ENCODE data around the gene CARS1.

Gene CARS1

DNA sequence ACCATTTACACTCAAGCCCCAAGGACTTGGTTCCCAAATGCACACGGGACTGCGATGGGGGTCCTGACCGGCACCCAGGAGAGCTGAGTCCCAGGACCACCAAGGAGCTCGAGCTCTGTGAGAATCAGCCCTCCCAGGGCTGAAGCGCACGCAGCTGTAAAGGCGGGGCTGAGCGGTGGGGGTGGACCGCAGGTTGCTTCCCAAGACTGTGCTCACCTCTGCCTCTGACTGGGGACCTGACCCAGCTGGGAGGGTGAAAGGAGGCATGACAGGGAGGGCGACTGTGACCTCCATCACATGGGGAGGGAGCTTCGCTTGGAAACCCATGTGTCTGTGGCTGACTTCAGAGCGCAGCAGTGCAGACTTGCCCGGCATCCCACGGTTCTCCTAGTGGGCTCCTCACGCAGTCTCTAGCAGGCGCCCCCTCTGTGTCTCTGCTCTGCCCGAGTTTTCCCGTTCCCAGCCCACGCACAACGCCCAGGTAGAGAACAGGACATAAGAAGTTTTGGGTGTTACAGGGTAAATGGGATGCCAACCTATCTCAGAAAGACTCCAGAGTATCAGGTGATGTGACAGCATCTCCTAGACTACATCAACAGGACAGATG is 49.7 kb downstream of the CARS1 start:
- no peak overlapping the region for H2AFZ ChIP-seq (ENCODE audit: low read length)

DNA sequence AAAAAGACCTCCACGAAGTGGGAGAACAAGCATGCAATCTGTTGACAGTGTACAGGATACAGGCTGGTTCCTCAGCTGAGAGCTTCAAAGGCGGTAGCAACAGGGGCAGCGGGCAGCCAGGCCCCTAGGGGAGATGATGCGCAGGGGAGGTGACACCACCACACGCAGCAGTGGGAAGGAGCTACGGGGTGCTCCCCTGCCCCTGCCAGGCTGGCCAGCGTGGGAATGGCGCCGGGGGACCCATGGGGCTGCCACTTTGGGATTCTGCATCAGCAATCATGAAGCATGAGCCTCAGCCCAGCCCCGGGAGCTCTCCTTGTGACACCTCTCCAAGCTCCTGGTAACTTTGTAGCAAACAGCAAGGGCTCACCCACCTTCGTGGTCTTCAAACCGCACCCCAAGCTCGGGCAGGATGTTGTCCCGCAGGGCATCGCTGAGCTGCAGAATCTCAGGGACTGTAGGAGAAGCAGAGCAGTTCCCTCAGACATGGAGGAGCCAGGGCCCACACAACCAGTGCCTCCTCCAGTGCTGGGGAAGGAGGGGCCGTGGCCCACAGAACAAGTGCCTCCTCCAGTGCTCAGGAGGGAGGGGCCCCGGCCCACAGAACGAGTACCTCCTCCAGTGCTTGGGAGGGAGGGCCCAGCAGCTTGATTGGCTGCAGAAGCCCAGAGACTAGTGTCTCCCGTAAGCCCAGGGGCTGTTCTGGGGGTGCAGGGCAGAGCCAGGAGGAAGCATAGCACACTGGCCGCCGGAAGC is 50.5 kb downstream of the CARS1 start:
- Histone ChIP-seq H3K4me3 (ENCODE audit: low read length, poor library complexity, severe bottlenecking) (no peak overlapping the region), H2AFZ (ENCODE audit: low read length) (no peak overlapping the region), H3K9ac (ENCODE audit: low read depth, low read length, poor library complexity, severe bottlenecking) (no peak overlapping the region), H3K9me2 (replicated peaks; ENCODE audit: low read depth, low read length) (no peaks in the 10 kb centered on the region), H3K9me3 (ENCODE audit: insufficient read depth, low read depth, low read length) (no peaks in the 10 kb centered on the region), H4K20me1 (ENCODE audit: insufficient read depth, low read length, poor library complexity, severe bottlenecking) (no peaks in the 10 kb centered on the region), H3K4me1 (ENCODE audit: insufficient read depth, low read length, poor library complexity, severe bottlenecking) (no peaks in the 10 kb centered on the region), H3K4me2 (ENCODE audit: low read depth, low read length, poor library complexity, severe bottlenecking) (no peak overlapping the region), H3F3A (ENCODE audit: low read depth) (no peaks in the 10 kb centered on the region), H3K27me3 (ENCODE audit: insufficient read depth, low read length, poor library complexity, severe bottlenecking) (no peaks in the 10 kb centered on the region), H3K79me2 (ENCODE audit: insufficient read depth, low read length) (no peaks in the 10 kb centered on the region), H3K36me3 (ENCODE audit: insufficient read depth, low read length) (peaks cover 22% of the 10 kb centered on the region; the same call in 1 of the 2 replicates)
- TF ChIP-seq, protein P1, sequence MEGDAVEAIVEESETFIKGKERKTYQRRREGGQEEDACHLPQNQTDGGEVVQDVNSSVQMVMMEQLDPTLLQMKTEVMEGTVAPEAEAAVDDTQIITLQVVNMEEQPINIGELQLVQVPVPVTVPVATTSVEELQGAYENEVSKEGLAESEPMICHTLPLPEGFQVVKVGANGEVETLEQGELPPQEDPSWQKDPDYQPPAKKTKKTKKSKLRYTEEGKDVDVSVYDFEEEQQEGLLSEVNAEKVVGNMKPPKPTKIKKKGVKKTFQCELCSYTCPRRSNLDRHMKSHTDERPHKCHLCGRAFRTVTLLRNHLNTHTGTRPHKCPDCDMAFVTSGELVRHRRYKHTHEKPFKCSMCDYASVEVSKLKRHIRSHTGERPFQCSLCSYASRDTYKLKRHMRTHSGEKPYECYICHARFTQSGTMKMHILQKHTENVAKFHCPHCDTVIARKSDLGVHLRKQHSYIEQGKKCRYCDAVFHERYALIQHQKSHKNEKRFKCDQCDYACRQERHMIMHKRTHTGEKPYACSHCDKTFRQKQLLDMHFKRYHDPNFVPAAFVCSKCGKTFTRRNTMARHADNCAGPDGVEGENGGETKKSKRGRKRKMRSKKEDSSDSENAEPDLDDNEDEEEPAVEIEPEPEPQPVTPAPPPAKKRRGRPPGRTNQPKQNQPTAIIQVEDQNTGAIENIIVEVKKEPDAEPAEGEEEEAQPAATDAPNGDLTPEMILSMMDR (conservative IDR thresholded peaks at IDR 0.05; ENCODE audit: low read length), result no peak
- no peak for TF ChIP-seq EZH2phosphoT487 (IDR thresholded peaks at IDR 0.05; ENCODE audit: borderline replicate concordance)

More for the DNA sequence above, 49.7 kb downstream of the CARS1 start:
- H3K4me2 ChIP-seq (ENCODE audit: low read depth, low read length, poor library complexity, severe bottlenecking), result no peak overlapping the region
- H3K9me3 ChIP-seq (ENCODE audit: insufficient read depth, low read depth, low read length), result no peaks in the 10 kb centered on the region
- no peaks in the 10 kb centered on the region for H3K27me3 ChIP-seq (ENCODE audit: insufficient read depth, low read length, poor library complexity, severe bottlenecking)
- no peaks in the 10 kb centered on the region for H3K79me2 ChIP-seq (ENCODE audit: insufficient read depth, low read length)
- H3K9me2 ChIP-seq (replicated peaks; ENCODE audit: low read depth, low read length), result no peaks in the 10 kb centered on the region
- H3K36me3 ChIP-seq (ENCODE audit: insufficient read depth, low read length), result peaks cover 20% of the 10 kb centered on the region; the same call in 1 of the 2 replicates
- H3K4me3 ChIP-seq (ENCODE audit: low read length, poor library complexity, severe bottlenecking), result no peak overlapping the region
- no peaks in the 10 kb centered on the region for H3F3A ChIP-seq (ENCODE audit: low read depth)
- no peak for TF ChIP-seq EZH2phosphoT487 (IDR thresholded peaks at IDR 0.05; ENCODE audit: borderline replicate concordance)
- TF ChIP-seq, protein P1 (conservative IDR thresholded peaks at IDR 0.05; ENCODE audit: low read length), result no peak
- no peak overlapping the region for H3K9ac ChIP-seq (ENCODE audit: low read depth, low read length, poor library complexity, severe bottlenecking)
- H3K4me1 ChIP-seq (ENCODE audit: insufficient read depth, low read length, poor library complexity, severe bottlenecking), result no peaks in the 10 kb centered on the region
- H4K20me1 ChIP-seq (ENCODE audit: insufficient read depth, low read length, poor library complexity, severe bottlenecking), result no peaks in the 10 kb centered on the region

DNA sequence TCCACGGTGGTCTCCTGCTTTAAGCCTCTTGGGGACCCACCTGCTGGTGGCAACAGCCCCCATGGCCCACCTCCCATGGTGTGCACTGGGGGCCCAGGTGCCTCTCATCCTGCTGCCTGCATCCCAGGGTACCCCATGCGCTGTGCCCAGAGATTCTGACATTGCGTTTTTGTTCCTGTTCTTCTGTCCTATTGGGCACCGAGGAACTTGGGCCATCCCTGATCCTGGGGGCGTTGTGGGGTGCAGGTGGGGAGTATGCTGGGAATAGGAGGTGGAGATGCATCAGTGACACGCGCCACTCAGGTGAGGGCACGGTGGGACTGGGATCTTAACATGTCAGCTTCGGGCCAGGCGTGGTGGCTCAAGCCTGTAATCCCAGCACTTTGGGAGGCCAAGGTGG is 52.7 kb downstream of the CARS1 start:
- Histone ChIP-seq H3K9me2 (replicated peaks; ENCODE audit: low read depth, low read length) (no peaks in the 10 kb centered on the region), H2AFZ (ENCODE audit: low read length) (no peak overlapping the region), H3K27me3 (ENCODE audit: insufficient read depth, low read length, poor library complexity, severe bottlenecking) (no peaks in the 10 kb centered on the region), H3K4me3 (ENCODE audit: low read length, poor library complexity, severe bottlenecking) (no peak overlapping the region), H3F3A (ENCODE audit: low read depth) (no peaks in the 10 kb centered on the region), H4K20me1 (ENCODE audit: insufficient read depth, low read length, poor library complexity, severe bottlenecking) (no peaks in the 10 kb centered on the region), H3K4me2 (ENCODE audit: low read depth, low read length, poor library complexity, severe bottlenecking) (no peak overlapping the region), H3K9ac (ENCODE audit: low read depth, low read length, poor library complexity, severe bottlenecking) (no peak overlapping the region), H3K79me2 (ENCODE audit: insufficient read depth, low read length) (no peaks in the 10 kb centered on the region), H3K36me3 (ENCODE audit: insufficient read depth, low read length) (peaks cover 32% of the 10 kb centered on the region; the same call in 1 of the 2 replicates), H3K4me1 (ENCODE audit: insufficient read depth, low read length, poor library complexity, severe bottlenecking) (no peaks in the 10 kb centered on the region), H3K9me3 (ENCODE audit: insufficient read depth, low read depth, low read length) (no peaks in the 10 kb centered on the region)
- TF ChIP-seq EZH2phosphoT487 (IDR thresholded peaks at IDR 0.05; ENCODE audit: borderline replicate concordance), result no peak
- TF ChIP-seq, protein P1 (conservative IDR thresholded peaks at IDR 0.05; ENCODE audit: low read length), result no peak
